ENCODE results near the gene IGF2BP2. TPM values are rescaled to one million over a fixed set of nuclear protein-coding genes. Genes with fewer than 3 reads are reported as not detected.
"Not testable (repeated sequence)": the region's sequence is repeated elsewhere in the genome, so short reads cannot be mapped to it uniquely, and the experiment has no call there.

The IGF2BP2 gene
- total RNA-seq, 1 experiment from 2014 or later: 69.2 TPM

DNA sequence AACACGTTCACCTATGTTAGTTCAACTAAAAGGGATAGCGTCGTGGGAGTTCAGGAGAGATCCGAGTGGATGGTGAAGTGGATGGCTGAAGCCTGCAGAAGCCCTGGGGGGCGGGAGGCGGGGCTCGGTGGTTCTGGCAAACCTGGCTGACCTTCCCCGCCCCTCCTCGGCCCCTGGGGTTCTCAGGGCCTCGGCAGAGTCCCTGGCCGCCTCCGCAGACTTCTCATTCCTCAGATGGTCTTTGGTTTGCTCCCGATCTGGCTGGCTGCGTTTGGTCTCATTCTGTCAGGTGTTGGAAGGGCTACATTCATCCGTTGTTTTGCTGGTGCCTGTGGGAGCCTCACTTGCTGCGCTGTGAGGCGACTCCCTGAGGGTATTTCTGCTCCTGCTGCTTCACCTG, 179.7 kb downstream of the IGF2BP2 start:
- DNase-seq (ENCODE audit: low read depth): not testable (repeated sequence)

DNA sequence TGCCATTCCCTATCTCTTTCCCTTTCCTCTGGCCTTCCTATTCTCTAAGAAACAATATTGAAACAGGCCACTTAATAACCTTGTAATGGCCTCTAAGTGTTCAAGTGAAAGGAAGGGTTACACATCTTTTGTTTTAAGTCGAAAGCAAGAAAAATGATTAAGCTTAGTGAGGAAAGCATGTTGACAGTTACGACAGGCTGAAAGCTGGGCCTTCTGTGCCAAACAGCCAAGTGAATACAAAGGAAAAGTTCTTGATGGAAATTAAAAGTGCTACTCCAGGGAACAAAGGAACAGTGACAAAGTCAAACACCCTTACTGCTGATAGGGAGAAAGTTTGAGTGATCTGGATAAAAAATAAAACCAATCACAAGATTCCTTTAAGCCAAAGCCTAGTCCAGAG, 184.5 kb downstream of the IGF2BP2 start:
- DNase-seq (ENCODE audit: low read depth): no peak

DNA sequence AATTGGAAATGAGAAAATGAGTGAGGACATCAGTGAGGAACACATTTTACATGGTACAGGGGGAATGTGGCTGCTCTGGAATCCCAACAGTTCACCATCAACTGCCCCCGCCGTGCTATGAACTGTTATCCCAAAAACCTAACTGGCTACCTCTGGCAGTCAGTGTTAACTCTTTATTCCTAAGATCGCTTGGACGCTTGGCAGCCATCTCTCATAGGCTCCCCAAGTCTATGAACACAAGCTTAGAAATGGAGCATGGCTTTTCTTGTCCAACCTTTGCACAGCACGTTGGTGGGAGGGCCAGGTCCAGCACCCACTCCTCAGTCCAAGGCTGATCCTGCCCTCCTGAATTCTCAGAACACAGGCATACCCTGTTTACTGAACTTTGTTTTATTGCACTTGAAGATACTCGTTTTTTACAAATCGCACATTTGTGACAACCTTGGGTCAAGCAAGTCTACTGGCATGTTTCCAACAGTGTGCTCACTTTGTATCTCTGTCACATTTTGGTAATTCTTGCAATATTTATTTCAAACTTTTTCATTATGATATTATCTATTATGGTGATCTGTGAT, 185.1 kb downstream of the IGF2BP2 start:
- no peak for DNase-seq (ENCODE audit: low read depth)

DNA sequence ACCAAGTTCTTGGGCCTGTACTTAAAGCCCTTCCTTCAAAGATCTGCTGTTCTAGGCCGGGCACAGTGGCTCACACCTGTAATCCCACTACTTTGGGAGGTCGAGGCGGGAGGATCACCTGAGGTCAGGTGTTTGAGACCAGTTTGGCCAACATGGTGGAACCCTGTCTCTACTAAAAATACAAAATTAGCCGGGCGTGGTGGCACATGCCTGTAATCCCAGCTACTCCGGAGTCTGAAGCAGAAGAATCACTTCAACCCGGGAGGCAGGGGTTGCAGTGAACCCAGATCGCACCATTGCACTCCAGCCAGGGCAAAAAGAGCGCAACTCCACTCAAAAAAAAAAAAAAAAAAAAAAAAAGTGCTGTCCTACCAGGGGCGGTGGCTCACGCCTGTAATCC, 186.2 kb downstream of the IGF2BP2 start:
- not testable (repeated sequence) for DNase-seq (ENCODE audit: low read depth)

DNA sequence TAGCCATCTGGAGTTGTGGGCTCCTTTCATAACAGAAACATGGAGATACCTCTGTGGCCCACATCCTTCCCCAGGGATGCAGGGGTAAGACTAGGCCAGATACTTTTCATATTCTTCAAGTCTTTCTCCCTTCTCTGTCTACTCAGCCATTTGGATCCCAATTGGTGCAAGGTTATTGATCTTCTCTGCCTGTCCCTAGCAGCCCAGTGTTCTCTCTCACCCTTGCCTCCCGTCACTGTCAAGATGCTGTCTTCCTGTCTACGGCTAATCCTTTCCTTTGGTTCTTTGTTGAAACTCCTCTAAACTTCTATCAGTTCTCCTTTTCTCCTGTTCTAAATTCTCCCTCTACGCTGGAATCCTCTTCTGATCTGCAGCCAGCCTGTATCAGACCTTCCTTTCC, 187.5 kb downstream of the IGF2BP2 start:
- no peak for DNase-seq (ENCODE audit: low read depth)

DNA sequence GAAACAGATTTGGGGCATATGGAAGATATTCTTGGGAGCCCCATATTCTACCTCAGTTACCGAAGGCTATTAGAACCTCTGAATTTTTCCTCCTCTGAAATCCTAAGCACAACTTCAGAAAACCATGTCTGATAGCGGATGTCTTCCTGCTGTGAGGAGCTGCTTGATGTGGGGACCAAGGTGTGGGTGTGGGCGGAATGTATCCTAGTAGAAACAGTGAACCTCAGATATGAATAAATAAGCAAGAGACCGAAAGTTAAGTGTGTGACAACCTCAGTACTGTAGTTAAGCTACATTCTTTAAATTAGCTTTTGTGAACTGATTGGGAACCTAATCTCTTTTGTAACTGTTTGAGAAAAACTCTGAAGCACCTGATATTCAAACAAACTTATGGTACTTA, 191.8 kb downstream of the IGF2BP2 start:
- DNase-seq (ENCODE audit: low read depth): no peak

DNA sequence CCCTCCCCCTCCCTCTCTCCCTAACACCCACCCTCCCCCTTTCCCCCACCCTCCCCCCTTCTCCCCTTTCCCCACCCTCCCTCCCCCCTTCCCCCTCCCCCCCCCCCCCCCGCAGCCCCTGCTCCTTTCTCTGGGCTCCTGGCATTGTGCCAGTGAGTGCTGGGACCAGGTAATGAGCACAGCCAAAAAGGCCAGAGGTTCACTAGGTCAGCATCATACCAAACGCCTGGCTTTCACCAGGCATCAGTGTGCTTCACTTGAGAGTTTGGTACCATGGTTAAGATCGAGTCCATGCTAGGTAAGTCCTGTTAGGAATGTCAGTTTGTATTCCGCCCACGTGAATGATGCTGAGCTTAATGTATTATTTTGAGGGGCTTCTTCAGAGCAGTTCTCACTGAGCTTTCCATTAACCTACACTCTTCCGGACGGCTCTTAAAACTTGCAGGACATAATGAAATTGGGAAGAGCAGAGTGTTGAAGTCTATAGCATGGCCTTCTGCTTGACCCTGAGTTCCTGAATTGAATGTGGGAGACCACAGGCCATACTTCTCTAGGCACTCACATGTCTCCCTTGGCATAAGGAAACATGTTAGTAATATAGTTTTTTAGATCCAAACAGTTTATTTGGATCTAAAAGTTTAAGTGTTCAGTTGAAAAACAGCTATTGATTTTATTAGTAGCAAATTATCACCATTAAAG, 193.2 kb downstream of the IGF2BP2 start:
- DNase-seq (ENCODE audit: low read depth): no peak

DNA sequence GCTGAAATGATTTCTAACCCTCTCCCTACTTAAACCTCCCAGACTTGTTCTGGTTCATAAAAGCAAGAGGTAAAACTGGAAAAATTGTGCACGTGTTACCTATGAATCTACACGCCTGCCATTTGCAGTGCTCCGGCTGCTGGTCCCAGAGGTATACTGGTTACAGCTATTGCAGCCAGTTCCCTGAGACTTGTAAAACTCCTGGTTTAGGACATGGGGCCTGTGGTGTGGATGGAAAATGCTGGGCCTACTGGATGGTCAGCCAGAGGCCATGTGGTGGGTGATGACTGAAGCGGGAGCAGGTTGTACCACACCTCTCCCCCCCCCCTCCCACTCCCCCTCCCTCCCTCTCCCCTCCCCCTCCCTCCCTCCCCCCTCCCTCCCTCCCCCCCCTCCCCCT, 193.7 kb downstream of the IGF2BP2 start:
- no peak for DNase-seq (ENCODE audit: low read depth)

DNA sequence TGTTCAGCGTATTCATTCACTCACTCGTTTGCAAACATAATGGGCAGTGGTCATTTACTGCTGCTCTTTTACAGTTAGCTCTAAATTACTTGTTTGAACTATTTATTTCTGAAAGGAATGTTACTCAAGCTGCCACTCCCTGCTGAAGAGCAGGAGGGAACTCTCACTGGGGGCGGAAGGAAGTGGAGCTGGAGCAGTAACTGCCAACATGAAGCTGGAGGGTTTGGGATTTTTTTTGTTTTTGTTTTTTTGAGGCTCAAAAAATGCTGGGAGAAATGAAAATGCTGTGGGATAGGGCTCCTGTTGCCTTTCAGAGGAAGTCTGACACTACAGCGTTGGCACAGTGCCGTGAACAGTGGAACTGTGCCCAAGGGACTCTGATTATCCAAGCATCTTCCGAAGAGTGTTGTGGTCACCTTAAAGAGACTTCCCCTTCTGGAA, 194.6 kb downstream of the IGF2BP2 start:
- peak; percentile 56 for DNase-seq (ENCODE audit: low read depth)

DNA sequence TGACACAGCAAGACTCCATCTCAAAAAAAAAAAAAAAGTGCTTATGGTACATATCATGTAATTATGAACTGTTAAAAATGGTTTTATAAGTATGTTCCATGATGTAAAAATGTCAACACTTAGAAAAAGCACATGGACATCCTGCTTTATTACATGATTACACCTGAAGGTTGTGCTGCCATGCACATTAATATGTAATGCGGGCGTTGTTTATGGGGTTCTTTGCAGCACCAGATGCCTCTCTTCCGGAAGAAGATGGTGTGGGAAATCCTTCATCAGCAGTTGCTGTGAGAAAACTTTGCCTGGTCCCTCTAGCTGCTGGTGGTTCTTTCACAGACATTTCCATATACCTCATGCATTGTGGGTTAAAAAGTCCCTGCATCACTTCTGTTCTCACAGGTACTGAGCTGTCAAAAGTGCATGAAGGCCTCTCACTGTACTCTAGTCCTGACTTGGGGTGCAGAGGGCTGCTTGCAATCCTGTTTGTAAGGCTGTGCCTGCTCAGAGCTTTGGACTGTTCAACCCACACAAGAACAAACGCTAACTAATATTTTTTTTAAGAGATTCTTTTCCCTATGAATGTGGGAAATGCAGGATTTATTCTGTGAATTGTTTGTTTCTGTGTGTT, 195.2 kb downstream of the IGF2BP2 start:
- no peak for DNase-seq (ENCODE audit: low read depth)

DNA sequence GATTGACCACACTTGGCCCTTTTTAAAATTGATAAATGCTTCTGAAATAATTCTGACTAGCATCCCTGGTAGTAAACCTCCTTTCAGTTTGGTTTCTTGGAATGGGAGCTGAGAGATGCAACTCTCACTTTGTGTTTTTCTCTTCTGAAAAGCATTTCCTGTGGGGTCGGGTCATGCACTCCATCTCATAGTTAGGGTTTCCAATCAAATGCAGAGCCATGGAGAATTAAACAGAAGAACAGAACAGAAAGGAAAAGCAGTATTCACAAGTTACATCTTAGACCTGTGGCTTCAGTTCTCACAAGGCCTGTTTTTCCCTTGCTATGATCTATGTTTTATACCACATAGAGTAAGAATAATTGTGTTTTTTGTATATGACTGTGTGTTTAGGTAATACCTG, 199.1 kb downstream of the IGF2BP2 start:
- DNase-seq (ENCODE audit: low read depth): no peak

DNA sequence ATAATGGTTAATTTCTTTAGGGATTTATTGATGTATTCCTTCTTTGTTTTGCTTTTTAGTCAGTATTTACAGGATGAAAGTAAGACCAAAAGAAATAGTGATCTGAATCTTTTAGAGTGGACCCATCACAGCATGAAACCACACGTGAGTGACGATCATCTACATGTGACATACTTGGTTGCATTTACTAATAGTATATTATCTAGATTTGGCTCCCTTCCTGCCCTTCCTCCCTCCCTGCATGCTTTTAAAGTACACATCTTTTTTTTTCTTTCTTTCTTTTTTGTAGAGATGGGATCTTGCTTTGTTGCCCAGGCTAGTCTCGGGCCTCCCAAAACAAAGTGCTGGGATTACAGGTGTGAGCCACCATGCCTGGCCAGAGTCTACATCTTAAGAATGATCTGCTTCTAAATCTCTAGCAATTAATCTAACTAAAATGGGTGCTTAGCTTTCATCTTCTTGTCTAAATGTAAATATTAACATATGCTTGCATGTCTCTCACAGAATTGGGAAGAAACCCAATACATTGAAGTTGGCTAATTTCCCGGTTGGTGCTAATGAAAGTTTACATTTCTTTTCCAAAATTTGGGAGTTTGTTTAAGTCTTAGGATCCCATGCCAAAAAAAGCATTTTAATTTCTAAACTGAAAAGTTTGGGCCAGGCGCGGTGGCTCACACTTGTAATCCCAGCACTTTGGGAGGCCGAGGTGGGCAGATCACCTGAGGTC, 200.7 kb downstream of the IGF2BP2 start:
- no peak for DNase-seq (ENCODE audit: low read depth)

DNA sequence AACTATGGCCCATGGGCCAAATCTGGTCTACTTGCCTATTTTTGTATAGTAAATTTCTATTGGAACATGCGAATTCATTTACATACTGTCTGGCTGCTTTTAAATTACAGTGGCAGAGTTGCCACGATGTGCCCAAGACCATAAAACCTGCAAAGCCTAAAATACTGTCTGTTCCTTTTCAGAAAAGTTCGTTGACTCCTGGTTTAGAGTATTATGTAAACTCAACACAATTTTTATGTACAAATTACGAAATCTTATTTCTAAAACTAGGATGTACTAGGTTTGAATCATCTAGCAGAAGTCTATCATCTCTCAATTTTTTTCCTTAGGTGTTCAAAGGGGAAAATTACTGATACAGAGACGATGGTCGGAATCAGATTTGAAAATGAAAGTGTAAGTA, 211.8 kb downstream of the IGF2BP2 start:
- no peak for DNase-seq (ENCODE audit: low read depth)

DNA sequence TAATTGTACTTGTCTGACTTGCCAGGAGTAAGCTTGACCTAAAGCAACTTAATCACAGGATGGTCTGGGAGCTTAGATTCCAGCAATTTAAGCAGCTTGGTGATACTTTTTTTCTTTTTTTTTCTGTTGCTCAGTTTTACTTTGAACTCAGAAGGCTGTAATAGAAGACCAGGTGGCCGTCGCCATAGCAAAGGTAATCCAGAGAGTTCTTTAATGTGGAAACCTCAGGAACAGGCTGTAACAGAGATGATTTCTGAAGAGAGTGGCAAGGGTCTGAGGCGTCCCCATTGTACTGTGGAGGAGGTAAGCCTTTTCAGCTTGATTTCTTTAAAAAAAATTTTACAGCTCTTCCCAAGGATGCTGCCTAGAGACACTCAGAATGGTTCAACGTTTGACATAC, 218.6 kb downstream of the IGF2BP2 start:
- DNase-seq (ENCODE audit: low read depth): no peak

DNA sequence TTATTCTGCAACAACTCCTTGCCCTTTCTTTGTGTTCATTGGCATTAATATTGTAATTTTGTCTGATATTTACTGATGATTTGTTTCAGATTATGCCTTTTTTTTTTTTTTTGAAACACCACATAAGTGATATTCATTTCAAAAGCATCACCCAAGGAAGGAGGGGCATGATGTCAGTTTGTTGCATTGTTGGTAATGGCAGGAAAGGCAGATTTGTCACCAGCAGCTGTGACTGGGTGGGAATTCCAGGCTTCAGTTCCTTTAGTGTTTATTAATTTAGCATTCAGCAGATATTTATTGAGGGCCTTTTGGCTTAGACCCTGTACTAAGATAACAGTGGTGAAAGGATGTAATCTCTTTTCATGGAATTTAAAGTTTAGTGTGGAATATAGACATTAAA, 219.3 kb downstream of the IGF2BP2 start:
- no peak for DNase-seq (ENCODE audit: low read depth)

DNA sequence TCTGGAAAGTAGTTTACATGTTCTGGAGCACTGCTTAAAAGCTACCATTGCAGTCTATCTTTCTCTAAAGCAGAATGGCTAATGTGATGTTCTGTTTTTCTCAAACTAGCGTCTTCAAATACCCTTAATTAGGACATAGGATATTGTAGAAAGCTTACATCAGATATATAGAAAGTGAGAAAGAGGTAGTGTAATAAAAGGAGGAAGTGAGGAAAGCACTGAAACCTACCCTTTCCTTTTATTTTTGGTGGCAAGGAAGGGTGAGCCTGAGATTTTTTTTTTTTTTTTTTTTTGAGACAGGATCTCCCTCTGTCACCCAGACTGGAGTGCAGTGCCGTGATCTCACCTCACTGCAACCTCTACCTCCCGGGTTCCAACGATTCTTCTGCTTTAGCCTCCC, 229.3 kb downstream of the IGF2BP2 start:
- DNase-seq (ENCODE audit: low read depth): no peak

DNA sequence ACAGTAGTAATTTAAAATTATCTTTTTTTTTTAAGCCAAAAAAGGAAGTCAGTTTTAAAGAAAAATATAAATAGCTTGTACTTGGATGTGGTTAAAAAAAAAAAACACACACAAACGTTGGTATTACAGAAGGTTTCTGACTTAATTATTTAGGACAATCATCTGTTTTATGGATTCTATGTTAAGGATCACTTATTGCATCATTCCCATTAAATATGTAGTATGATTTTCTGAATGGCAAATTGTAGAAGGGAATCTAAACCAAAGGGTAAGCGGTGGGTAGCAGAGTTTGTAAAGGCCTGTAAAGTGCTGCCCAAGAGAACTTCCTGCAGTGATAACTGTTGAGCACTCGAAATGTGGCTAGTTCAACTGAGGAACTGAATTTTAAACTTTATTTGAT, 230.8 kb downstream of the IGF2BP2 start:
- no peak for DNase-seq (ENCODE audit: low read depth)

Other genes with a start within 250 kb of the IGF2BP2 start
- 33.1 and 35.0 TPM in 2 replicates for gene SENP2, start 238.7 kb downstream of the IGF2BP2 start, total RNA-seq (2014; rRNA removed; shearing (Covaris generic))
- 296 and 408 TPM in 2 replicates for gene TRA2B, start 113.0 kb upstream of the IGF2BP2 start, total RNA-seq (2014; rRNA removed; shearing (Covaris generic))

Data from Daoy (cell line).